NCI-H146 (cell line): ENCODE results near the gene SFRP4.
"Not testable (repeated sequence)": the region's sequence is repeated elsewhere in the genome, so short reads cannot be mapped to it uniquely, and the experiment has no call there.

Experiments
- DNase-seq: peaks from one replicate; lab custom pipeline; 2025; lab: John Stamatoyannopoulos, UW

SFRP4 gene

GRCh38 chr7:37916673-37917660 is at the start of gene SFRP4:
TSS of gene SFRP4 (minus strand) at chr7:37916817. CDS start at chr7:37916537, 280 bp downstream.
- no peak for DNase-seq

GRCh38 chr7:37964196-37964595 is 47.6 kb upstream of the SFRP4 start:
- DNase-seq = no peak

- DNase-seq = no peak
Observed at GRCh38 chr7:37961251-37961650, 44.6 kb upstream of the SFRP4 start.

GRCh38 chr7:37960483-37960882 is 43.9 kb upstream of the SFRP4 start:
- no peak for DNase-seq

- DNase-seq = no peak
Observed at GRCh38 chr7:37957221-37957970, 40.8 kb upstream of the SFRP4 start.

- DNase-seq = no peak
Observed at GRCh38 chr7:37956791-37957190, 40.2 kb upstream of the SFRP4 start.

GRCh38 chr7:37954217-37954616 is 37.6 kb upstream of the SFRP4 start:
- DNase-seq = not testable (repeated sequence)

GRCh38 chr7:37952240-37952639 is 35.6 kb upstream of the SFRP4 start:
- no peak for DNase-seq

- no peak for DNase-seq
Observed at GRCh38 chr7:37947941-37948210, 31.3 kb upstream of the SFRP4 start.

- DNase-seq = no peak
Observed at GRCh38 chr7:37947138-37947940, 30.7 kb upstream of the SFRP4 start.

GRCh38 chr7:37945336-37945735 is 28.7 kb upstream of the SFRP4 start:
- no peak for DNase-seq

- no peak for DNase-seq
Observed at GRCh38 chr7:37944737-37945054, 28.1 kb upstream of the SFRP4 start.

GRCh38 chr7:37943905-37944736 is 27.5 kb upstream of the SFRP4 start:
- no peak for DNase-seq

GRCh38 chr7:37942934-37943610 is 26.5 kb upstream of the SFRP4 start:
- DNase-seq = no peak

GRCh38 chr7:37933018-37933566 is 16.5 kb upstream of the SFRP4 start:
- DNase-seq = no peak

- DNase-seq = no peak
Observed at GRCh38 chr7:37932543-37932942, 15.9 kb upstream of the SFRP4 start.

- no peak for DNase-seq
Observed at GRCh38 chr7:37930226-37930948, 13.8 kb upstream of the SFRP4 start.

- DNase-seq = no peak
Observed at GRCh38 chr7:37928878-37929277, 12.3 kb upstream of the SFRP4 start.

GRCh38 chr7:37927773-37928444 is 11.3 kb upstream of the SFRP4 start:
- no peak for DNase-seq

GRCh38 chr7:37925620-37926019 is 9.0 kb upstream of the SFRP4 start:
- no peak for DNase-seq
